AG04450 (cell line): ENCODE data around the gene ACADM. TPM values are rescaled to one million over a fixed set of nuclear protein-coding genes. Genes with fewer than 3 reads are reported as not detected.
"Not testable (repeated sequence)": the region's sequence is repeated elsewhere in the genome, so short reads cannot be mapped to it uniquely, and the experiment has no call there.

Source experiments
- CTCF ChIA-PET: fragments of 300-600, 350-600 bp; formaldehyde crosslinking; extraction: SDS; loops from one replicate; lab custom pipeline; 2022; ENCODE audit warnings: antibody characterized with exemption, inconsistent platforms; lab: Charles Lee
- POLR2A ChIA-PET: fragments of 350-600 bp; formaldehyde crosslinking; extraction: SDS; loops from one replicate; lab custom pipeline; 2021; ENCODE audit warnings: antibody characterized with exemption, inconsistent platforms; lab: Yijun Ruan, JAX
- DNase-seq: peaks from one replicate; pipeline ENCODE4 v3.0.0-alpha.2; 2011; ENCODE audit warnings: low read depth, low spot score
- H3K27ac ChIP-seq: one replicate; pipeline ENCODE4 v1.5.1; 2012; ENCODE audit warnings: low read depth, low read length, control low read depth
- H3K27me3 ChIP-seq: one replicate; pipeline ENCODE4 v1.6.0; 2012; ENCODE audit warnings: low read length; ENCODE audit not compliant: control insufficient read depth, insufficient read depth
- H3K4me3 ChIP-seq: 2 replicates; pipeline ENCODE4 v1.5.1; 2011; ENCODE audit warnings: mild to moderate bottlenecking, low read depth, low read length, control low read depth
- H3K9me3 ChIP-seq: 2 replicates; pipeline ENCODE4 v1.5.1; 2012; ENCODE audit warnings: low read length; ENCODE audit not compliant: control insufficient read depth, insufficient read depth
- polyA plus RNA-seq: library from polyadenylated mRNA; depleted of rRNA; stranded (reverse); fragments of >200 nt; gene quantifications from 2 replicates; pipeline ENCODE4 v1.2.3, GENCODE V29; 2011
- TF ChIP-seq, protein P1 (sequence below): IDR thresholded peaks from 2 replicates; pipeline ENCODE4 v1.5.1; 2011; ENCODE audit warnings: low read depth, low read length, control low read depth, inconsistent platforms

ACADM gene
- polyA plus RNA-seq, 1 experiment: 43.2 TPM

DNA sequence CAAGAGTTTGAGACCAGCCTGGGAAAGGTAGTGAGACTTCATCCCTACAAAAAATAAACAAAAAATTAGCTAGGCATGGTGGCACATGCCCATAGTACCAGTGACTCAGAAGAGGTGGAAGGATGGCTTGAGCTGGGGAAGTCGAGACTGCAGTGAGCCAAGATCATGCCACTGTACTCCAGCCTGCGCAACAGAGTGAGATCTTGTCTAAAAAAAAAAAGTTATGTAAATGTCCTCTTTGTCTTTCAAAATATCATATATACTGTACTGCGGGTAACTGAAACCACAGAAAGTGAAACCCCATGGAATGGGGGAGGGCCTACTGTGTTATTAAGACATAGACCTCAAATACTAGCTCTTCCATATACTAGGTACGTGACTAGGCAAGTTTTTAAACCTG is 20.8 kb downstream of the ACADM start:
- no peaks in the 10 kb centered on the region for H3K27me3 ChIP-seq
- TF ChIP-seq, protein P1, sequence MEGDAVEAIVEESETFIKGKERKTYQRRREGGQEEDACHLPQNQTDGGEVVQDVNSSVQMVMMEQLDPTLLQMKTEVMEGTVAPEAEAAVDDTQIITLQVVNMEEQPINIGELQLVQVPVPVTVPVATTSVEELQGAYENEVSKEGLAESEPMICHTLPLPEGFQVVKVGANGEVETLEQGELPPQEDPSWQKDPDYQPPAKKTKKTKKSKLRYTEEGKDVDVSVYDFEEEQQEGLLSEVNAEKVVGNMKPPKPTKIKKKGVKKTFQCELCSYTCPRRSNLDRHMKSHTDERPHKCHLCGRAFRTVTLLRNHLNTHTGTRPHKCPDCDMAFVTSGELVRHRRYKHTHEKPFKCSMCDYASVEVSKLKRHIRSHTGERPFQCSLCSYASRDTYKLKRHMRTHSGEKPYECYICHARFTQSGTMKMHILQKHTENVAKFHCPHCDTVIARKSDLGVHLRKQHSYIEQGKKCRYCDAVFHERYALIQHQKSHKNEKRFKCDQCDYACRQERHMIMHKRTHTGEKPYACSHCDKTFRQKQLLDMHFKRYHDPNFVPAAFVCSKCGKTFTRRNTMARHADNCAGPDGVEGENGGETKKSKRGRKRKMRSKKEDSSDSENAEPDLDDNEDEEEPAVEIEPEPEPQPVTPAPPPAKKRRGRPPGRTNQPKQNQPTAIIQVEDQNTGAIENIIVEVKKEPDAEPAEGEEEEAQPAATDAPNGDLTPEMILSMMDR: no peak
- DNase-seq: no peak
- POLR2A ChIA-PET: no interaction called here
- no peak overlapping the region for H3K4me3 ChIP-seq
- no peaks in the 10 kb centered on the region for H3K9me3 ChIP-seq
- CTCF ChIA-PET: interaction anchor here (1.1 kb wide), 1 partner anchor 46 kb away, joined by 3 read pairs; no protein-coding TSS in a partner anchor
- no peak overlapping the region for H3K27ac ChIP-seq

DNA sequence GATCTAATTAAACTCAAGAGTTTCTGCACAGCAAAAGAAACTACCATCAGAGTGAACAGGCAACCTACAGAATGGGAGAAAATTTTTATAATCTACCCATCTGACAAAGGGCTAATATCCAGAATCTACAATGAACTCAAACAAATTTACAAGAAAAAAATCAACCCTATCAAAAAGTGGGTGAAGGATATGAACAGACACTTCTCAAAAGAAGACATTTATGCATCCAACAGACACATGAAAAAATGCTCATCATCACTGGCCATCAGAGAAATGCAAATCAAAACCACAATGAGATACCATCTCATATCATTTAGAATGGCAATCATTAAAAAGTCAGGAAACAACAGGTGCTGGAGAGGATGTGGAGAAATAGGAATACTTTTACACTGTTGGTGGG is 32.7 kb downstream of the ACADM start:
- H3K27me3 ChIP-seq, H3K27ac ChIP-seq, POLR2A ChIA-PET, CTCF ChIA-PET, DNase-seq, H3K4me3 ChIP-seq, H3K9me3 ChIP-seq: not testable (repeated sequence)

DNA sequence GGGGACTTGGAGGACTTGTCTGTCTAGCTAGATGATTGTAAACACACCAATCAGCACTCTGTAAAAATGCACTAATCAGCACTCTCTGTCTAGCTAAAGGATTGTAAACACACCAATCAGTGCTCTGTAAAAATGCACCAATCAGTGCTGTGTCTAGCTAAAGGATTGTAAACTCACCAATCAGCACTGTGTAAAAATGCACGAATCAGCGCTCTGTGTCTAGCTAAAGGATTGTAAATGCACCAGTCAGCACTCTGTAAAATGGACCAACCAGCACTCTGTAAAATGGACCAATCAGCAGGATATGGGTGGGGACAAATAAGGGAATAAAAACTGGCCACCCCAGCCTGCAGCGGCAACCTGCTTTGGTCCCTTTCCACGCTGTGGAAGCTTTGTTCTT is 34.0 kb downstream of the ACADM start:
- CTCF ChIA-PET, POLR2A ChIA-PET: not testable (repeated sequence)

DNA sequence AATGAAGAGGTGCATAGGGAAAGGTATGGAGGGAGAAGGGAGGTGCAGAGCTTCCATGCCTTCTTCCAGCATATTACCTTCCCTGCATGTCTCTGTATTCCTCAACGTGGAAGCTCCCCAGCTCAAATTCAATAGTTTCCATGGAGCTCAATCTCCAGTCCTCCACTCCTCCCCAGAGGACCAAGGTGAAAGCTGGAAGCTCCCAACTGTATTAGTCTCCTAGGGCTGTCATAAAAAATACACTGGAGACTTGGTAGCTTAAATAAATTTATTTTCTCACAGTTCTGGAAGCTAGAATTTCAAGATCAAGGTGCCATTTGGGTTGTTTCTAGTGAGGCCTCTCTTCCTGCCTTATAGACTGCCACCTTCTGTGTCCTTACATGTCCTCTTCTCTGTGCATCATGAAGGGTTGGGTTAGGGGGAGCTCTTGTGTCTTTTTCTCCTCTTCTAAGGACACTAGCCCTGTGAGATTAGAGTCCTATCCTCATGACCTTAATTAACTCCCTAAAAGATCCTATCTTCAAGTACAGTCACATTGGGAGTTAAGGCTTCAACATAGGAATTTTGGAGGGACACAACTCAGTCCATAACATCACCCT is 39.6 kb downstream of the ACADM start:
- TF ChIP-seq, protein P1: no peak
- no peaks in the 10 kb centered on the region for H3K9me3 ChIP-seq
- ChIA-PET CTCF (no interaction called here), POLR2A (interaction anchor here (1.0 kb wide), 1 partner anchor 22 kb away, joined by 3 read pairs; the partner anchor contains the start of gene RABGGTB)
- H3K27me3 ChIP-seq: no peaks in the 10 kb centered on the region
- H3K27ac ChIP-seq: no peak overlapping the region
- no peak for DNase-seq
- no peak overlapping the region for H3K4me3 ChIP-seq

More for the DNA sequence above, 34.0 kb downstream of the ACADM start:
- H3K9me3 ChIP-seq, H3K4me3 ChIP-seq, H3K27ac ChIP-seq, DNase-seq, H3K27me3 ChIP-seq: not testable (repeated sequence)

DNA sequence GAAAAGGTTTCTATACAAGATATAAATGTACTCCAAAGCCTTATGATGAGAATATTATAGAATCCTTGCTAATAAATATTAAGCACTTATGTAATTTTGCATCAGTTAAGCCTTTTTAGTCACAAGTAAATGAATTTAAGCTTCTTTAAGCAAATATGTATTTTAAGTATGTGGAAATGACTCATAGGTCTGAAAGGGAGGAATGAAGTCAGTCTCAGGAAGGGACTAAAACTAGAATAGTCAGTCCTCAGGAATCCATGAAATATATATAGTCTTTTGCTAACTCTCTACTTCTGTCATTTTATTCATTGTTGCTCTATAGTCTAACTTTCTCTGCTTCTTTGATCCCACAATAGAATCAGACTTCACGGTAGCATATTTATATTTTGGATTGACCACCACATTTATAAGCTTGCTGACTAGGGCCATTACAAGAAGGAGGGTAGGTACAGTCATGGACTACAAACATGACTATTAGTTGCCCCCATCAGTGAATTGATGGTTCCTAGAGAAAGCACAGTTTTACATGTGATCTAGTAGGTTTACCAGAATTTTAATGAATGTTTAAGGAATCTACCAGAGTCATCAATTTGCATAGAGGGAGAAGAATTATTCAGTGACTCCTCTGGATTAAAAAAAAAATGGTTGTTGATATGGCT is 41.3 kb downstream of the ACADM start:
- peak; percentile 51 for DNase-seq
- no peaks in the 10 kb centered on the region for H3K27me3 ChIP-seq
- H3K27ac ChIP-seq: peak overlapping the region; percentile 42
- no peak overlapping the region for H3K4me3 ChIP-seq
- ChIA-PET CTCF (no interaction called here), POLR2A (interaction anchor here (1.3 kb wide), 1 partner anchor 20 kb away, joined by 12 read pairs; the partner anchor contains the start of gene RABGGTB)
- H3K9me3 ChIP-seq: no peaks in the 10 kb centered on the region
- TF ChIP-seq, protein P1: no peak

DNA sequence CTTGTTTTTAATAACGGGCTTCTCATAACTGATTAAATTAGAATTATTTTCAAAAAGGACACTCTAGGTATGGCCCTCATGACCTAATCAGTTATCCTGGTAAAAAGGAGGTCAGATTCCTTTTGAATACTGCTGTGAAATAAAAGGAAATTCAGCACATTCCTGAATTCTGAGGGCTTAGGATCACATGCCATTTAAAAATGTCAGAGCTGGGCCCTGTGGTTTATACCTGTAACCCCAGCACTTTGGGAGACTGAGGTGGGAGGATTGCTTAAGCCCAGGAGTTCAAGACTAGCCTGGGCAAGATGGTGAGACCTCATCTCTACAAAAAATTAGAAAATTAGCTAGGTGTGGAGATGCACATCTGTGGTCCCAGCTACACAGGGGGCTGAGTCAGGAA is 43.5 kb downstream of the ACADM start:
- CTCF ChIA-PET: interaction anchor here (0.5 kb wide), 1 partner anchor 17 kb away, joined by 3 read pairs; no protein-coding TSS in a partner anchor
- TF ChIP-seq, protein P1: no peak
- no peak for DNase-seq
- POLR2A ChIA-PET: interaction anchor here (2.2 kb wide), 1 partner anchor 18 kb away, joined by 6 read pairs; the partner anchor contains the start of gene RABGGTB
- Histone ChIP-seq H3K9me3 (no peaks in the 10 kb centered on the region), H3K4me3 (no peak overlapping the region), H3K27ac (no peak overlapping the region), H3K27me3 (no peaks in the 10 kb centered on the region)
